GM21381 (cell line): Measurements from ENCODE around the gene ENDOD1.
"Not testable (repeated sequence)": the region's sequence is repeated elsewhere in the genome, so short reads cannot be mapped to it uniquely, and the experiment has no call there.

Experiments
- ATAC-seq: cut with Tn5 transposase; IDR thresholded peaks from one replicate; pipeline ENCODE4 v1.9.1; 2021; ENCODE audit warnings: mild to moderate bottlenecking, moderate library complexity; ENCODE audit not compliant: unreplicated experiment

ENDOD1 gene

GRCh38 chr11:95102733-95103132 lies 13.1 kb downstream of the ENDOD1 start:
- no peak for ATAC-seq

DNA sequence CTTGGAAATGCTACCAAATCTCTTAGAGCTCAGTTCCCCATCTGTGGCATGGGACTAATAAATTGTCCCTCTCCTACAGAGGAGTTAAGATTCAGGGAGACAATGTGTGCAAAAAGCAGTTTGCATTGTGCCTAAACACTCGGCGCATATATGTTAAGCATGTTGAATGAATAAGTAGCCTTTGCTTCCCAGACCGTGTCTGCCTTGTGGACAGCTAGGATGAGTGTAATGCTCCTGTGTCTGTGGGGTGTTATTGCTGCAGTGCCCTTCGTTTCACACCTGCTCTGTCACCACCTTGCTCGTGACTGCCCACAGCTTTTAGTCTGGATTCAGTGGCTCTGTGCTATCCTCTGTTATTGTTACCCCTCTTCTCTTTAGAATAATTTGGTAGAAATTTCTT lies 14.1 kb downstream of the ENDOD1 start:
- no peak for ATAC-seq

DNA sequence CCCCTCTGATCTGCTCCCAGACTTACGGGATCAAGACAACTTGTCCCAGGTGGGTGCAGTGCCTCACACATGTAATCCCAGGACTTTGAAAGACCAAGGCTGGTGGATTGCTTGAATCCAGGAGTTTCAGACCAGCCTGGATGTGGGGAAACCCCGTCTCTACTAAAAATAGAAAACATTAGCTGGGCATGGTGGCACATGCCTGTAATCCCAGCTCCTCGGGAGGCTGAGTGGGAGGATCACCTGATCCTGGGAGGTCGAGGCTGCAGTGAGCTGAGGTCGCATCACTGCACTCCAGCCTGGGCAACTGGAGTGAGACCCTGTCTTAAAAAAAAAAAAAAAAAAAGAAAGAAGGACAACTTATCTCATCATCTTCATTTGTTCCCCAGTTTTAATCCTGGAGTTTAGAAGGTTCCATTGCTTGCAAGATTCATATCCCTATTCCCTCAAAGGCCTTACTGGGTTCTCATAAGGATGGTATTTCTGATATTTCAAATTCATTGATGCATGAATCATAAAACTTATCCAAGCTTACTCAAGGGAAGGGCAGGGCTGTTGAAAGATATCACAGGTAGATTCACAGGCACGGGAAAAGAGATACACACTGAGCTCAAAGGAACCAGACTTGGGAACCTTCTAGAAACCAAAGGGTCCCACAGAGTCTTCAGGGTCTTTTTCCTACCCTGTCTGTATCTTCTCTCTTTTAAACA lies 14.6 kb downstream of the ENDOD1 start:
- ATAC-seq, result no peak

DNA sequence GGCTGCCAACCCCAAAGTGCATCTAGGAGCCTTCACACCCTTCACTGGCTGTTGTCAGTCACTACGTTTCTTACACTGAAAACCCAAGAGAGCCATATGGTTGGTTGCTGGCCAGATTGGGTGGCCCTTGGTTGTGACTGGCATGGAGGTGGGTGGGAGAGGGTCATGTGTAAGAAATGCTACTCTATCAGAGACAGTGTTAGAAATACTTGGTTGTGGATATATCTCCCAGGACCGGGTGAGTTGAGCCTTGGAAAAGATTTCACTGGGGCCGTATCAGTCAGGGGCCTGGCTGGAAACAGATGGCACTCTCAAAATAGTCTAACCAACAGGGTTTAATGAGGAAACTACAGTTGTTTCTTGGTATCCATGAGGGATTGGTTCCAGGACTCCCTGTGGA lies 15.2 kb downstream of the ENDOD1 start:
- ATAC-seq, result no peak

- no peak for ATAC-seq
These were observed 18.5 kb downstream of the ENDOD1 start for GRCh38 chr11:95108159-95108611.

GRCh38 chr11:95108671-95109551 lies 19.3 kb downstream of the ENDOD1 start:
- no peak for ATAC-seq

- not testable (repeated sequence) for ATAC-seq
These were observed 21.8 kb downstream of the ENDOD1 start for GRCh38 chr11:95111471-95111870.

GRCh38 chr11:95111923-95112540 lies 22.4 kb downstream of the ENDOD1 start:
- no peak for ATAC-seq

- ATAC-seq, result no peak
These were observed 26.0 kb downstream of the ENDOD1 start for GRCh38 chr11:95115597-95115996.

DNA sequence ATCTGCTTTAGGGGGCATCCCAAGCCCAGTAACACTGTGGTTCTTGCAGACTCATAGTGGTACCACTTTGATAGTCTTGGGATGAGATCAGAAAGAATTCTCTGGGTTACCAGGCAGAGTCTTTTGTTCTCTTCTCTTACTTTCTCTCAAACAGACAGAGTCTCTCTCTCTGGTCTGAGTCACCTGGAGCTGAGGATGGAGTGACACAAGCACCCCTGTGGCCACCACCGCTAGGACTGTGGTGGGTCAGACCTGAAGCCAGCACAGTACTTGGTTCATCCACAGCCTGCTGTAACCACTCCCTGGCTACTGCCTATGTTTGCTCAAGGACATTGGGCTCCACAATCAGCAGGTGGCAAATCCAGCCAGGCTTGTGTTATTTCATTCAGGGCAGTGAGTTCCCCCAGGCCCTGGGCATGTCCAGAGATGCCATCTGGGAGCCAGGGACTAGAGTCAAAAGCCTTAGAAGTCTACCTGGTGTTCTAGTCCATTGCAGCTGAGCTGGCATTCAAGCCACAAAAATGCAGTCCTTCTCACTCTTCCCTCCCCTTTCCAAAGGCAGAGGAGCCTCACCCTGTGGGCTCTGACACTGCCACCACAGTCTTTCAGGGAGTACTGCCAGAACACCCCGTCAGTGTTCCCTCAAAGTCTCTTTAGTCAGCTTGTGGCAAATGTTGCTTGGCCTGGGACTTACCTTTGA lies 29.9 kb downstream of the ENDOD1 start:
- no peak for ATAC-seq

GRCh38 chr11:95121698-95122097 lies 32.1 kb downstream of the ENDOD1 start:
- no peak for ATAC-seq

DNA sequence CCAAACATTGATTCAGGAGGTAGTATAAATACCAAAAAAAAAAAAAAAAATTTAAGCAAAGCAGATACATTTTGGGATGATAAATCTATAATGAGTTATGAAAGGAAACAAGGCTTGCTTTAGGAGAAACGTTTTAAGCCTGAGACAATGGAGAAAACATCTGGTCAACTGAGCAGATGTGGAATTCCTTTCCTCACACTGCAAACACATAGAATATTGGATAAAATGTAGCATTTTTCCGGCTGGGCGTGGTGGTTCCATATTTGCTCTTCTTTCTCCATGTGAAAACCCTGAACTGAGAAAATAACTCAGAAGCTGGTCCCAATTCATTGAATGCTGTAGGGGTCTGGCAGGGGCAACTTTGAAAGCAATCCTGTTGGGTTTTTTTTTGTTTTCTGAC lies 33.9 kb downstream of the ENDOD1 start:
- ATAC-seq, result no peak

DNA sequence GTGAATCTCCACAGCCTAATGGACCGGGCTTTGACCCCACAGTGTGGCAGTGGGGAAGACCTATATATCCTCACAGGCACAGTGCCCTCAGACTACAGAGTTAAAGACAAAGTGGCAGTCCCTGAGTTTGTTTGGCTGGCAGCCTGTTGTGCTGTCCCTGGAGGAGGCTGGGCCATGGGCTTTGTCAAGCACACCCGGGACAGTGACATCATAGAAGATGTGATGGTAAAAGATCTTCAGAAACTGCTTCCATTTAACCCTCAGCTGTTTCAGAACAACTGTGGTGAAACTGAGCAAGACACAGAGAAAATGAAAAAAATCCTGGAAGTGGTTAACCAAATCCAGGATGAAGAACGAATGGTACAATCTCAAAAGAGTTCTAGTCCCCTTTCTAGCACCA lies 39.0 kb downstream of the ENDOD1 start:
- ATAC-seq, result no peak

- no peak for ATAC-seq
These were observed 43.3 kb downstream of the ENDOD1 start for GRCh38 chr11:95132956-95133355.

DNA sequence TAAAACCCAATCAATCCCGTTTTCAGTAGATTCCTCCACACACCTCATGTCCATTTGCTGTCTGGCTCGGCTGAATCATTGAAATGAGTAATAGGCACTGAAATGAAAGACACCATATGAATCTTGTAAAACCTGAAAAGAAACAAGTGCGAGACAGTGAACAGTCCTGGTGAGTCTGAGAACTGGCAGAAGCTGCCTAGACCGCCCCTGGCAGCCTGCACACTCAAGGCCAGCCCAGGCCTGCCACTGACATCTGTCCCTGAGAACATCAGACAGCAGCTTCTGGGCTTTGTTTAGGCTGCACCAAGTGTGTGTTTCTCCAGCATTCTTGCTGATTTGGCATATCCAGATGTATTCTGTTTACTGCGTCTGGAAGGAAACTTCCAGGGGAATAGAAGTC lies 44.8 kb downstream of the ENDOD1 start:
- no peak for ATAC-seq

DNA sequence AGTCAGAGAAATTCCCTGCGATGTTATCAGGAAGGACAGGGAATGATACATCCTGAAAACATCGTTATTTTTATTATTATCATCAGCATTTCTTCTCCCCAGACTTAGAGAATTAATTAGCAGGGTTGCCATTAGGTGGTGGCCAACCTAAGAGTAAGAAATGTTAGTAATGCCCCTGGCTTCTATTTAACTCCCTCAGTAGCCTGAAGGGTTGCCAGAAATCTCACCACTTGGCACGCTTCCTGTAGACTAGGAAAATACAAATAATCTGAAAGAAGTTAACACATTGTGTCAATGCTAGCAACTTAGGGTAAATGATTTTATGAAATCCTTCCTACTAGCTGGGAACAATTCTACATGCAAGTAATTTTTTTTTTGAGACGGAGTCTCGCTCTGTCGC lies 45.5 kb downstream of the ENDOD1 start:
- ATAC-seq, result no peak

GRCh38 chr11:95135880-95136279 lies 46.2 kb downstream of the ENDOD1 start:
- no peak for ATAC-seq

- ATAC-seq, result not testable (repeated sequence)
These were observed 47.1 kb downstream of the ENDOD1 start for GRCh38 chr11:95136747-95137146.

DNA sequence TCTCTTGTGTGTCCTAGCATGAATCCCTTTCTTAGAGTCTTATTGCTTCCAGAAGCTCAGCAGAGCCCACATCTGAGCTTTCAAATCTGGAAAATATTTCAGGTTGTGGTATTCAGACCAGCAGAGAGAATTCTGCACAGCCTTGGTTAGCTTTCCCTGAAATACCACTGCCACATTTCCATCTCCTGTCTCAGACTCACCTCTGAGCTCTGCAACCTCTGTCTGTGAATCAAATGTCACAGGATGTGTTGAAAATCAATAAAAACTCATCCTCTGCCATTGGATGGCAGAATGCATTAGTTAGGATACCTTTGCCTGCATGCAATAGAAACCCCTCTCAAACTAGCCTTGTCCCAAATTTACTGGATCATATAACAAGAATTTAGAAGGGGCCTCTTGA lies 47.7 kb downstream of the ENDOD1 start:
- ATAC-seq, result no peak

GRCh38 chr11:95138448-95138847 lies 48.8 kb downstream of the ENDOD1 start:
- peak; percentile 69 for ATAC-seq

DNA sequence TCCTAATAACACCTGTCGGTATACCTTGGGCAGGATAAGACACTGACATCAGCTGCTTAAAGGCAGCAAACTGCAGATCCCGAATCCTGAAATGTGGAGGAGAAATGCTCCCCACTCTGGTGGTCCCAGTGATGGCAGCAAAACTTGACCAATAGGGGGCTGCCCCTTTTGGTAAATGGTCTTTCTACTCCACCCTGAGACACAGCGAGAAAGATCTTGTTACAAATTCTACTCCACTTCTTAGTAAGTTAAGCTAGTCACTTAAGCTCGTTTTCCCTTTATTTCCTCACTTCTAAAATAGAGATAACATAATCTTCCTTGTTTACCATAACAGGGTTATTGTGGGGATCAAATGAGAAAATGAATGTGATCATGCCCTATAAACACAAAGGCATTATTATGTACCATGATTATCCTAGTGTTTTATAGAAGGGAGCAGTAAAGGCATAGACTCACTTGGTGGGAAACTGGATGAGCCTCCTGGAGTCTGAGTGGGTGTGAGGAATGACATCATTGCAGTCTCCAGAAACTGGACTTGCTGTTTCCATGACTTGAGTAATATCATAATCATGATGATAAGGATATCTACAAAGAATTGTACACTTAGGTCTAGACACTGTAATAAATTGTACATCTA lies 50.9 kb downstream of the ENDOD1 start:
- ATAC-seq, result no peak
